ENCODE results near the gene SLC2A10. TPM values are rescaled to one million over a fixed set of nuclear protein-coding genes. Genes with fewer than 3 reads are reported as not detected.

SLC2A10 gene
- total RNA-seq, 4 donors from 2014 or later = 10.0 to 20.1 (median 11.5) TPM

- H3K4me3 ChIP-seq = no peak overlapping the region
- peaks cover 0 to 15% of the 10 kb centered on the region in 2 donors for H3K36me3 ChIP-seq
- peaks cover 0 to 16% (median 0%) of the 10 kb centered on the region in 3 donors for H3K9me3 ChIP-seq
- no peak overlapping the region for H3K27ac ChIP-seq
- H3K4me1 ChIP-seq = peaks cover 0 to 7% (median 0%) of the 10 kb centered on the region in 3 donors
- ATAC-seq = no peak
- H3K27me3 ChIP-seq = no peaks in the 10 kb centered on the region
- TF ChIP-seq POLR2A (IDR thresholded peaks at IDR 0.05) (no peak), EP300 (IDR thresholded peaks at IDR 0.05) (no peak), CTCF (IDR thresholded peaks at IDR 0.05) (no peak), POLR2AphosphoS5 (IDR thresholded peaks at IDR 0.05) (no peak)
- 92 to 100% methylated on average over 1 of the region's 1 CpG for WGBS, 2 donors (ENCODE audit: low coverage in 1 of 2)
Measured at GRCh38 chr20:46720019-46720418, 10.6 kb downstream of the SLC2A10 start.

GRCh38 chr20:46720776-46721425 is 11.5 kb downstream of the SLC2A10 start:
- ATAC-seq = no peak
- no peak for TF ChIP-seq POLR2A (IDR thresholded peaks at IDR 0.05)
- TF ChIP-seq CTCF (IDR thresholded peaks at IDR 0.05) = no peak
- TF ChIP-seq EP300 (IDR thresholded peaks at IDR 0.05) = no peak
- TF ChIP-seq POLR2AphosphoS5 (IDR thresholded peaks at IDR 0.05) = no peak
- Histone ChIP-seq H3K4me1 (no peaks in the 10 kb centered on the region), H3K36me3 (peaks cover 0 to 24% of the 10 kb centered on the region in 2 donors), H3K27ac (no peak overlapping the region), H3K9me3 (peaks cover 0 to 16% (median 0%) of the 10 kb centered on the region in 3 donors), H3K27me3 (no peaks in the 10 kb centered on the region), H3K4me3 (no peak overlapping the region)

GRCh38 chr20:46721476-46721875 is 12.0 kb downstream of the SLC2A10 start:
- WGBS, 2 donors (ENCODE audit: low coverage in 1 of 2) = 75 to 100% methylated on average over 1 of the region's 1 CpG
- TF ChIP-seq POLR2AphosphoS5 (IDR thresholded peaks at IDR 0.05) (no peak), POLR2A (IDR thresholded peaks at IDR 0.05) (no peak), CTCF (IDR thresholded peaks at IDR 0.05) (no peak), EP300 (IDR thresholded peaks at IDR 0.05) (no peak)
- ATAC-seq = no peak

GRCh38 chr20:46722450-46722849 is 13.0 kb downstream of the SLC2A10 start:
- Histone ChIP-seq H3K27ac (no peak overlapping the region), H3K4me1 (no peaks in the 10 kb centered on the region), H3K27me3 (no peaks in the 10 kb centered on the region), H3K4me3 (no peak overlapping the region), H3K9me3 (peaks cover 0 to 16% (median 0%) of the 10 kb centered on the region in 3 donors), H3K36me3 (peaks cover 0 to 39% of the 10 kb centered on the region in 2 donors)
- ATAC-seq = no peak
- 96 to 100% methylated on average over 2 of the region's 2 CpGs for whole genome bisulfite sequencing, 2 donors (ENCODE audit: low coverage in 1 of 2)
- TF ChIP-seq EP300 (IDR thresholded peaks at IDR 0.05) = no peak
- TF ChIP-seq CTCF (IDR thresholded peaks at IDR 0.05) = no peak
- no peak for TF ChIP-seq POLR2AphosphoS5 (IDR thresholded peaks at IDR 0.05)
- TF ChIP-seq POLR2A (IDR thresholded peaks at IDR 0.05) = no peak

More at GRCh38 chr20:46721476-46721875, 12.0 kb downstream of the SLC2A10 start:
- Histone ChIP-seq H3K4me3 (no peak overlapping the region), H3K27me3 (no peaks in the 10 kb centered on the region), H3K36me3 (peaks cover 0 to 29% of the 10 kb centered on the region in 2 donors), H3K9me3 (peaks cover 0 to 16% (median 0%) of the 10 kb centered on the region in 3 donors), H3K4me1 (no peaks in the 10 kb centered on the region), H3K27ac (no peak overlapping the region)

GRCh38 chr20:46723039-46723438 is 13.6 kb downstream of the SLC2A10 start:
- H3K9me3 ChIP-seq = peaks cover 0 to 16% (median 0%) of the 10 kb centered on the region in 3 donors
- H3K4me1 ChIP-seq = no peaks in the 10 kb centered on the region
- no peak overlapping the region for H3K4me3 ChIP-seq
- no peaks in the 10 kb centered on the region for H3K27me3 ChIP-seq
- 75% methylated on average over 1 of the region's 1 CpG; no CpG with 5 or more reads in 1 of the 2 donors for WGBS, 2 donors (ENCODE audit: low coverage in 1 of 2)
- no peak for ATAC-seq
- peaks cover 0 to 44% of the 10 kb centered on the region in 2 donors for H3K36me3 ChIP-seq
- H3K27ac ChIP-seq = no peak overlapping the region
- TF ChIP-seq POLR2A (IDR thresholded peaks at IDR 0.05) (no peak), POLR2AphosphoS5 (IDR thresholded peaks at IDR 0.05) (no peak), CTCF (IDR thresholded peaks at IDR 0.05) (no peak), EP300 (IDR thresholded peaks at IDR 0.05) (no peak)

All from gastroesophageal sphincter (tissue), 4 donors.